Mucosa of descending colon (tissue), 3 donors: ENCODE data around the gene CETP. TPM values are rescaled to one million over a fixed set of nuclear protein-coding genes. Genes with fewer than 3 reads are reported as not detected.

Experiments used
- ATAC-seq: fragments of 200-7000 bp; cut with Tn5 transposase; one replicate; pipeline ENCODE4 v1.9.1; 2020; ENCODE audit warnings: mild to moderate bottlenecking, moderate library complexity
- DNase-seq, 3 donors: peaks; one replicate each; pipeline ENCODE4 v3.0.0-alpha.2; 2020
- H3K36me3 ChIP-seq: fragments of 200-600 bp; one replicate; pipeline ENCODE4 v1.8.0; 2021; ENCODE audit warnings: low read depth, mild to moderate bottlenecking
- H3K4me1 ChIP-seq: fragments of 200-600 bp; one replicate; pipeline ENCODE4 v1.8.0; 2021; ENCODE audit warnings: low read depth, mild to moderate bottlenecking
- H3K4me3 ChIP-seq: fragments of 200-600 bp; one replicate; pipeline ENCODE4 v1.8.0; 2021; ENCODE audit warnings: mild to moderate bottlenecking
- H3K9me3 ChIP-seq: fragments of 200-600 bp; one replicate; pipeline ENCODE4 v1.8.0; 2021; ENCODE audit warnings: mild to moderate bottlenecking
- CTCF ChIP-seq: fragments of 200-600 bp; IDR thresholded peaks from one replicate; pipeline ENCODE4 v1.8.0; 2022; ENCODE audit warnings: antibody characterized with exemption, mild to moderate bottlenecking
- intact Hi-C, 2 donors: fragments of 100-400 bp; cut with DNase I in 1 of 2; cut with micrococcal nuclease in 1 of 2; formaldehyde crosslinking; loops; one replicate each; pipeline versions ENCODE4 v1.11.0 to v1.11.1; 2022; cut with DNase I, micrococcal nuclease
- total RNA-seq, 3 donors: library from RNA; stranded (reverse); fragmentation: NEBNext Ultra II Directional in 2 of 3; extraction: Animal tissue kit (Norgen Biotek cat#: 25700) in 2 of 3; gene quantifications; one replicate each; pipeline versions ENCODE4 v1.2.1 to v1.2.4, GENCODE V29; 2021 to 2023
- donor health status: DM: no; HTN: no; CAD: no; lungs with moderate emphysema.
- donor health status: DM: no; HTN: no; CAD: no.
- donor health status: DM: no; HTN: yes; CAD: no.

The CETP gene
- total RNA-seq, 3 donors from 2014 or later = 0.22 to 0.35 TPM; not detected in 1

DNA sequence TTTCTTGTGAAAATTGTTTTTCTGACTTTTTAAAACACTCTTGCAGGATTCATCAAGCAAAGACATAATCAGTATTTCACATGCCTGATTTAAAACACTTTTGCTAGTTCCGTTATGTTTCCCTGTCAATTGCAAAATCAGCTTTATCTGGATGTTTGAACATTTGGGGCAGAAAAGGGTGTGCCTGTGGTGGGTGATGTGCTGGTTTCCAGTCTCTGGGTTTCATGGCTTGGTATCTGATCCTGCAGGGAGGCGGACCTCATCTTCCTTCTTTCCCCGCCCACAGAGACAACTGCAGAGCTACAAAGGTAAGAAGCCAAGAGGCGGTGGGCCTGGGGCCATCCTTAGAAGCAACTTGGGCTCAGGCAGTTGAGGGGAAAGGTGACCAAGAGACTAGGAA is 69.4 kb downstream of the CETP start:
- DNase-seq = no peak
- ATAC-seq = no peak
- Histone ChIP-seq H3K36me3 (no peaks in the 10 kb centered on the region), H3K4me3 (no peak overlapping the region), H3K9me3 (no peaks in the 10 kb centered on the region), H3K4me1 (no peaks in the 10 kb centered on the region)
- TF ChIP-seq CTCF = no peak
- intact Hi-C loops = no loop called here

- no peak for TF ChIP-seq CTCF
- H3K36me3 ChIP-seq = no peaks in the 10 kb centered on the region
- intact Hi-C loops = no loop called here
Measured at GRCh38 chr16:57032346-57032745, 70.6 kb downstream of the CETP start.

GRCh38 chr16:57032931-57033330 is 71.2 kb downstream of the CETP start:
- no peaks in the 10 kb centered on the region for H3K9me3 ChIP-seq
- no peak for TF ChIP-seq CTCF
- ATAC-seq (no peak), DNase-seq (no peak)
- H3K4me1 ChIP-seq = no peaks in the 10 kb centered on the region
- H3K4me3 ChIP-seq = no peak overlapping the region
- H3K36me3 ChIP-seq = no peaks in the 10 kb centered on the region
- intact Hi-C loops = no loop called here

More at GRCh38 chr16:57032346-57032745, 70.6 kb downstream of the CETP start:
- ATAC-seq (no peak), DNase-seq (no peak)
- no peaks in the 10 kb centered on the region for H3K4me1 ChIP-seq
- no peak overlapping the region for H3K4me3 ChIP-seq
- H3K9me3 ChIP-seq = no peaks in the 10 kb centered on the region

Other genes starting within 250 kb of the CETP start
- 10 to 100 TPM; 31.0 to 45.6 (median 40.8) TPM for gene NUP93, start 231.8 kb upstream of the CETP start, total RNA-seq
- gene SLC12A3, start 96.7 kb upstream of the CETP start, total RNA-seq = not detected
- 100 to 1,000 TPM; 130 to 165 (median 159) TPM for gene HERPUD1, start 29.8 kb upstream of the CETP start, total RNA-seq
- 100 to 1,000 TPM; 110 to 127 (median 113) TPM for gene NLRC5, start 27.6 kb downstream of the CETP start, total RNA-seq
- gene CPNE2, start 130.6 kb downstream of the CETP start, total RNA-seq = 10 to 100 TPM; 48.7 to 77.0 (median 52.5) TPM
- gene PSME3IP1, start 224.1 kb downstream of the CETP start, total RNA-seq = 100 to 1,000 TPM in 2 of 3 donors, 10 to 100 TPM in 1; 97.9 to 138 (median 114) TPM
- gene RSPRY1, start 224.4 kb downstream of the CETP start, total RNA-seq = 10 to 100 TPM; 40.6 to 44.1 (median 42.0) TPM